HepG2 (cell line): ENCODE data around the gene FGGY. TPM values are rescaled to one million over a fixed set of nuclear protein-coding genes. Genes with fewer than 3 reads are reported as not detected.

Source experiments
- CHD2 ChIP-seq: IDR thresholded peaks from 2 replicates; pipeline ENCODE4 v1.6.1; 2011; ENCODE audit warnings: low read depth, low read length, improper control_type of control experiment
- EEA1 ChIP-seq: sonication (generic); formaldehyde crosslinking; IDR thresholded peaks from 2 replicates; pipeline ENCODE4 v1.5.1; 2020; ENCODE audit warnings: mild to moderate bottlenecking, missing genetic modification reagents, borderline replicate concordance
- GATA4 ChIP-seq: sonication (generic); IDR thresholded peaks from 2 replicates; pipeline ENCODE4 v1.6.1; 2016; ENCODE audit warnings: antibody characterized with exemption, low read depth, borderline replicate concordance
- JDP2 ChIP-seq: sonication (generic); formaldehyde crosslinking; IDR thresholded peaks from 2 replicates; pipeline ENCODE4 v1.8.1; 2022; ENCODE audit warnings: missing genetic modification reagents, borderline replicate concordance
- JUN ChIP-seq: sonication (generic); formaldehyde crosslinking; IDR thresholded peaks from 2 replicates; pipeline ENCODE4 v1.4.0; 2020; ENCODE audit warnings: mild to moderate bottlenecking, missing genetic modification reagents
- MIER2 ChIP-seq: IDR thresholded peaks from 2 replicates; pipeline ENCODE4 v1.6.1; 2016; ENCODE audit warnings: missing biosample characterization, missing genetic modification reagents
- NFE2 ChIP-seq: sonication (generic); formaldehyde crosslinking; IDR thresholded peaks from 2 replicates; pipeline ENCODE4 v1.4.0; 2020; ENCODE audit warnings: missing genetic modification reagents
- PBX2 ChIP-seq: IDR thresholded peaks from 2 replicates; pipeline ENCODE4 v1.6.1; 2016; ENCODE audit warnings: control low read depth
- PLRG1 ChIP-seq: fragments of 450-650 bp; conservative IDR thresholded peaks from 2 replicates; pipeline ENCODE4 v1.6.1; 2016
- PRPF4 ChIP-seq: fragments of 200-400 bp; formaldehyde crosslinking; IDR thresholded peaks from 2 replicates; pipeline ENCODE4 v1.6.1; 2016; ENCODE audit warnings: low read length, low read depth; ENCODE audit not compliant: poor library complexity, severe bottlenecking
- RBM39 ChIP-seq: fragments of 200-400 bp; formaldehyde crosslinking; IDR thresholded peaks from one replicate; pipeline ENCODE4 v1.6.1; 2018; ENCODE audit warnings: antibody characterized with exemption, mild to moderate bottlenecking, low read depth, low read length; ENCODE audit not compliant: poor library complexity, severe bottlenecking
- RFX5 ChIP-seq: IDR thresholded peaks from 2 replicates; pipeline ENCODE4 v1.6.1; 2011; ENCODE audit warnings: low read depth, low read length, improper control_type of control experiment
- SIN3B ChIP-seq: fragments of 150-350 bp; IDR thresholded peaks from 2 replicates; pipeline ENCODE4 v1.6.1; 2014; ENCODE audit warnings: low read length
- SNAPC2 ChIP-seq: sonication (generic); formaldehyde crosslinking; IDR thresholded peaks from 2 replicates; pipeline ENCODE4 v1.8.1; 2022; ENCODE audit warnings: mild to moderate bottlenecking, missing genetic modification reagents
- SRSF9 ChIP-seq: fragments of 200-400 bp; formaldehyde crosslinking; IDR thresholded peaks from 2 replicates; pipeline ENCODE4 v1.6.1; 2018; ENCODE audit warnings: borderline replicate concordance, mild to moderate bottlenecking, low read depth, low read length; ENCODE audit not compliant: insufficient read depth, poor library complexity, severe bottlenecking
- TCF7 ChIP-seq: sonication (generic); IDR thresholded peaks from 2 replicates; pipeline ENCODE4 v1.6.1; 2016; ENCODE audit warnings: antibody characterized with exemption, low read depth
- TCF7L2 ChIP-seq: IDR thresholded peaks from 2 replicates; pipeline ENCODE4 v1.6.1; 2011; ENCODE audit warnings: mild to moderate bottlenecking, low read depth, low read length, moderate library complexity
- TFDP1 ChIP-seq: IDR thresholded peaks from 2 replicates; pipeline ENCODE4 v1.6.1; 2016; ENCODE audit warnings: missing compliant biosample characterization, missing genetic modification reagents, borderline replicate concordance
- ZBTB44 ChIP-seq: sonication (generic); formaldehyde crosslinking; IDR thresholded peaks from 2 replicates; pipeline ENCODE4 v1.4.0; 2020; ENCODE audit warnings: missing genetic modification reagents
- ZNF121 ChIP-seq: sonication (generic); formaldehyde crosslinking; IDR thresholded peaks from 2 replicates; pipeline ENCODE4 v1.5.0; 2020; ENCODE audit warnings: mild to moderate bottlenecking, missing genetic modification reagents
- ZNF225 ChIP-seq: sonication (generic); formaldehyde crosslinking; IDR thresholded peaks from 2 replicates; pipeline ENCODE4 v1.4.0; 2020; ENCODE audit warnings: mild to moderate bottlenecking, missing genetic modification reagents
- ZNF350 ChIP-seq: sonication (generic); formaldehyde crosslinking; IDR thresholded peaks from 2 replicates; pipeline ENCODE4 v1.4.0; 2020; ENCODE audit warnings: mild to moderate bottlenecking, low read depth, missing genetic modification reagents, borderline replicate concordance
- ZNF383 ChIP-seq: sonication (generic); formaldehyde crosslinking; IDR thresholded peaks from 2 replicates; pipeline ENCODE4 v1.4.0; 2020; ENCODE audit warnings: missing genetic modification reagents, mild to moderate bottlenecking, borderline replicate concordance
- ZNF776 ChIP-seq: sonication (generic); formaldehyde crosslinking; IDR thresholded peaks from 2 replicates; pipeline ENCODE4 v1.4.0; 2020; ENCODE audit warnings: mild to moderate bottlenecking, missing genetic modification reagents
- ZZZ3 ChIP-seq: sonication (generic); formaldehyde crosslinking; IDR thresholded peaks from 2 replicates; pipeline ENCODE4 v1.4.0; 2020; ENCODE audit warnings: missing genetic modification reagents, mild to moderate bottlenecking, borderline replicate concordance
- polyA plus RNA-seq, 8 experiments: library from polyadenylated mRNA; depleted of rRNA in 3 of 8; stranded (reverse) in 7 of 8; unstranded in 1 of 8; fragments of >200 nt; fragmentation: Illumina TruSeq in 4 of 8; extraction: Trizol in 4 of 8; gene quantifications; 2 replicates each; pipeline versions ENCODE4 v1.2.1 to v1.2.3, GENCODE V29; 2011 to 2016; ENCODE audit warnings: low read depth in 4 of 8, missing spikeins in 1 of 8, mixed read lengths in 1 of 8; ENCODE audit not compliant: insufficient read depth in 1 of 8
- total RNA-seq, 5 experiments: library from RNA; depleted of rRNA; stranded (reverse); fragments of >200 nt; fragmentation: Illumina TruSeq; extraction: Trizol; gene quantifications; 2 replicates each; pipeline ENCODE4 v1.2.3, GENCODE V29; 2016; ENCODE audit warnings: low read depth in 1 of 5

FGGY gene
- total and polyA plus RNA-seq, 2 of the 13 experiments (the other 11 are each of a cell fraction or from before 2014, with no cell fraction given) = 15.7 to 27.5 TPM

GRCh38 chr1:59759156-59759925 is 462.4 kb downstream of the FGGY start (continued):
- TF ChIP-seq TCF7L2 (no peak), ZNF776 (no peak), RFX5 (no peak), ZZZ3 (CRISPR knock-in tag) (no peak), PLRG1 (no peak), SRSF9 (no peak), JDP2 (CRISPR knock-in tag) (no peak), TCF7 (no peak), EEA1 (CRISPR knock-in tag) (no peak), ZNF383 (CRISPR knock-in tag) (no peak), PRPF4 (no peak), NFE2 (CRISPR knock-in tag) (no peak), ZNF121 (CRISPR knock-in tag) (no peak), MIER2 (CRISPR knock-in tag) (no peak), TFDP1 (CRISPR knock-in tag) (no peak), CHD2 (no peak), RBM39 (no peak), ZBTB44 (CRISPR knock-in tag) (no peak), ZNF225 (no peak), SNAPC2 (CRISPR knock-in tag) (no peak), ZNF350 (CRISPR knock-in tag) (no peak; the same call in 1 of the 2 replicates), GATA4 (no peak), JUN (CRISPR knock-in tag) (no peak), PBX2 (CRISPR knock-in tag) (no peak), SIN3B (no peak)
